SK-N-SH (cell line): ENCODE results near the gene GSG1L. TPM values are rescaled to one million over a fixed set of nuclear protein-coding genes. Genes with fewer than 3 reads are reported as not detected.

Experiments used
- CTCF ChIA-PET: fragments of 300-600, 350-600 bp; formaldehyde crosslinking; extraction: SDS; loops from one replicate; lab custom pipeline; 2021; lab: Yijun Ruan, JAX
- POLR2A ChIA-PET: fragments of 350-600 bp; sonication (Branson Sonifier 250); formaldehyde crosslinking; extraction: SDS; loops from one replicate; lab custom pipeline; 2020; ENCODE audit warnings: antibody characterized with exemption, inconsistent platforms; lab: Yijun Ruan, JAX
- DNase-seq: peaks from one replicate; pipeline ENCODE4 v3.0.0; 2012
- H2AFZ ChIP-seq: fragments of 200-600 bp; sonication (generic); 2 replicates; pipeline ENCODE4 v1.8.1; 2016; ENCODE audit warnings: antibody characterized with exemption, mild to moderate bottlenecking, low read depth
- H3F3A ChIP-seq: fragments of 200-600 bp; sonication (generic); replicated peaks from 2 replicates; pipeline ENCODE3; 2016; ENCODE audit warnings: antibody characterized with exemption, mild to moderate bottlenecking; ENCODE audit not compliant: insufficient read depth
- H3K27ac ChIP-seq, 2 experiments: fragments of 200-500 bp in 1 of 2; fragments of 200-600 bp in 1 of 2; sonication (Bioruptor generic) in 1 of 2; sonication (generic), shearing (Covaris generic) in 1 of 2; 2 replicates each; pipeline versions ENCODE4 v1.5.1 to v1.6.1; 2014 to 2016; ENCODE audit warnings: low read depth in 2 of 2, inconsistent platforms in 1 of 2, low read length in 1 of 2, mild to moderate bottlenecking in 1 of 2, mixed read lengths in 1 of 2
- H3K27me3 ChIP-seq: fragments of 200-600 bp; sonication (generic), shearing (Covaris generic); 2 replicates; pipeline ENCODE4 v1.6.1; 2016; ENCODE audit warnings: mixed run types; ENCODE audit not compliant: insufficient read depth
- H3K36me3 ChIP-seq, 2 experiments: fragments of 200-500 bp in 1 of 2; fragments of 200-600 bp in 1 of 2; sonication (Bioruptor generic) in 1 of 2; sonication (generic) in 1 of 2; replicated peaks in 1 of 2; 2 replicates each; pipeline versions ENCODE3 to v1.5.1; 2014 to 2016; ENCODE audit warnings: low read length in 1 of 2, mild to moderate bottlenecking in 1 of 2; ENCODE audit not compliant: insufficient read depth in 2 of 2, control insufficient read depth in 1 of 2
- H3K4me1 ChIP-seq, 2 experiments: fragments of 200-500 bp in 1 of 2; fragments of 200-600 bp in 1 of 2; sonication (Bioruptor generic) in 1 of 2; sonication (generic), shearing (Covaris generic) in 1 of 2; 2 replicates each; pipeline versions ENCODE4 v1.5.1 to v1.6.1; 2014 to 2016; ENCODE audit warnings: low read depth in 1 of 2, low read length in 1 of 2, mixed run types in 1 of 2; ENCODE audit not compliant: insufficient read depth in 2 of 2, control insufficient read depth in 1 of 2
- H3K4me2 ChIP-seq: fragments of 200-600 bp; sonication (generic), shearing (Covaris generic); 2 replicates; pipeline ENCODE4 v1.6.1; 2017; ENCODE audit warnings: mixed run types
- H3K4me3 ChIP-seq, 2 experiments: fragments of 200-500 bp in 1 of 2; fragments of 200-600 bp in 1 of 2; sonication (Bioruptor generic) in 1 of 2; sonication (generic), shearing (Covaris generic) in 1 of 2; 2 replicates each; pipeline versions ENCODE4 v1.5.1 to v1.8.1; 2014 to 2016; ENCODE audit warnings: low read depth in 2 of 2, inconsistent platforms in 1 of 2, low read length in 1 of 2, mild to moderate bottlenecking in 1 of 2, mixed read lengths in 1 of 2, moderate library complexity in 1 of 2
- H3K79me2 ChIP-seq: fragments of 200-600 bp; sonication (generic); 2 replicates; pipeline ENCODE4 v1.8.1; 2017; ENCODE audit warnings: mild to moderate bottlenecking; ENCODE audit not compliant: insufficient read depth
- H3K9ac ChIP-seq: fragments of 200-600 bp; sonication (generic); 2 replicates; pipeline ENCODE4 v1.6.1; 2017; ENCODE audit warnings: mixed run types
- H3K9me2 ChIP-seq: fragments of 200-600 bp; sonication (generic); 2 replicates; pipeline ENCODE4 v1.6.1; 2017; ENCODE audit warnings: mixed run types
- H3K9me3 ChIP-seq: fragments of 200-600 bp; sonication (generic); 2 replicates; pipeline ENCODE4 v1.6.1; 2017; ENCODE audit warnings: mixed run types, mild to moderate bottlenecking, moderate library complexity
- H4K20me1 ChIP-seq: fragments of 200-600 bp; sonication (generic); 2 replicates; pipeline ENCODE4 v1.6.1; 2017; ENCODE audit warnings: mild to moderate bottlenecking, mixed run types; ENCODE audit not compliant: insufficient read depth
- CHD2 ChIP-seq: fragments of 150-350 bp; IDR thresholded peaks from 2 replicates; pipeline ENCODE4 v1.6.1; 2018; ENCODE audit warnings: low read length; ENCODE audit not compliant: partially characterized antibody
- ELF1 ChIP-seq: IDR thresholded peaks from 2 replicates; pipeline ENCODE4 v1.4.0; 2012
- EZH2phosphoT487 ChIP-seq: fragments of 200-600 bp; sonication (generic); IDR thresholded peaks from 2 replicates; pipeline ENCODE4 v1.6.1; 2017; ENCODE audit warnings: low read depth, mixed run types, mild to moderate bottlenecking, antibody characterized with exemption, moderate library complexity, borderline replicate concordance
- FOSL2 ChIP-seq: IDR thresholded peaks from 2 replicates; pipeline ENCODE4 v1.4.0; 2012; ENCODE audit warnings: low read depth, mild to moderate bottlenecking, moderate library complexity, borderline replicate concordance
- GATA2 ChIP-seq: sonication (generic); formaldehyde crosslinking; IDR thresholded peaks from 2 replicates; pipeline ENCODE4 v1.5.0; 2020; ENCODE audit warnings: mild to moderate bottlenecking, missing genetic modification reagents
- MXI1 ChIP-seq: IDR thresholded peaks from 2 replicates; pipeline ENCODE4 v1.6.1; 2012; ENCODE audit warnings: mild to moderate bottlenecking, low read depth, low read length, improper control_type of control experiment
- POLR2AphosphoS5 ChIP-seq: IDR thresholded peaks from 2 replicates; pipeline ENCODE4 v1.6.1; 2012; ENCODE audit warnings: low read depth, low read length
- RAD21 ChIP-seq: IDR thresholded peaks from 2 replicates; pipeline ENCODE4 v1.6.1; 2012; ENCODE audit warnings: mild to moderate bottlenecking, low read length
- SIN3A ChIP-seq: IDR thresholded peaks from 2 replicates; pipeline ENCODE4 v1.6.1; 2012; ENCODE audit warnings: low read depth, mild to moderate bottlenecking, low read length, moderate library complexity, borderline replicate concordance
- SMC3 ChIP-seq: IDR thresholded peaks from 2 replicates; pipeline ENCODE4 v1.6.1; 2012; ENCODE audit warnings: low read depth, low read length, improper control_type of control experiment
- TCF12 ChIP-seq: IDR thresholded peaks from 2 replicates; pipeline ENCODE4 v1.4.0; 2012
- TEAD4 ChIP-seq: IDR thresholded peaks from 2 replicates; pipeline ENCODE4 v1.4.0; 2012; ENCODE audit warnings: mild to moderate bottlenecking, borderline replicate concordance; ENCODE audit not compliant: insufficient read depth
- USF2 ChIP-seq: fragments of 150-350 bp; IDR thresholded peaks from 2 replicates; pipeline ENCODE4 v1.6.1; 2017; ENCODE audit warnings: antibody characterized with exemption, low read length, low read depth, borderline replicate concordance
- WGBS: methylation state at CpG from one replicate; pipeline ENCODE4 v1.1.6; 2017; ENCODE audit warnings: low lambda C conversion rate; 5-methylcytosine and 5-hydroxymethylcytosine counted together
- polyA plus RNA-seq, 3 experiments: library from polyadenylated mRNA; depleted of rRNA; stranded (reverse); fragments of >200 nt; gene quantifications; 2 replicates each; pipeline ENCODE4 v1.2.3, GENCODE V29; 2012
- TF ChIP-seq, protein P1 (sequence below): IDR thresholded peaks from 2 replicates; pipeline ENCODE4 v1.4.0; 2012; ENCODE audit warnings: low read depth

GSG1L gene
- polyA plus RNA-seq, 1 of the 3 experiments (the other 2 are of a cell fraction), result not detected

- WGBS, result 97% methylated on average over 7 of the region's 8 CpGs
- POLR2A ChIA-PET, result no interaction called here
Observed at GRCh38 chr16:27764869-27765675, 298.4 kb downstream of the GSG1L start.

DNA sequence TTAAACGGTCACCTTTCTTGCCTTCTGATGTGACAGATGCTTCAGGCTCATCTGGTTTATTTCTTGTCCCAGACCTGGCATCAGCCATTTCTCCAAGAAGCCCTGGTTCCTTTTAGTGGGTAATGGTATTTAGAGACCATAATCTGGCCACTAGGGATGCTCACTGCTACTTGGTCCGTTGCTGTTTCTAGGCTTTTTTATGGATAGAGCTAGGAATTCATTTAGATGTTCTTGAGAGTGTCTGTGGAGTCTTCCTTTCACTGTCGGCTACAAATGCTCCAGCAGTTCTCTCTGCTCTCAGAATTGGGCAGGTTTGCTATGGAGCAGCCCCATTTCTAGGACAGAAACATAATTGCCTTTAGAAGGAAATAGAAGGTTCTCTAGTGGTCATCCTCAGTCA lies 299.1 kb downstream of the GSG1L start:
- no peak overlapping the region; a peak in 1 of 4 replicates for H3K4me3 ChIP-seq
- no peak overlapping the region for H2AFZ ChIP-seq
- no peak overlapping the region for H3K4me2 ChIP-seq
- no peak for DNase-seq
- no peaks in the 10 kb centered on the region for H3K9me3 ChIP-seq
- H3K4me1 ChIP-seq, result peaks cover 0 to 20% of the 10 kb centered on the region in 2 experiments; a peak in 1 of 4 replicates
- H3K27me3 ChIP-seq, result no peaks in the 10 kb centered on the region
- no peaks in the 10 kb centered on the region for H4K20me1 ChIP-seq
- ChIA-PET POLR2A (no interaction called here), CTCF (interaction anchor here (0.6 kb wide), 1 partner anchor 190 kb away, joined by 3 read pairs; no protein-coding TSS in a partner anchor)
- no peaks in the 10 kb centered on the region for H3F3A ChIP-seq
- H3K79me2 ChIP-seq, result no peaks in the 10 kb centered on the region
- no peaks in the 10 kb centered on the region for H3K9me2 ChIP-seq
- TF ChIP-seq FOSL2 (no peak), USF2 (no peak), SIN3A (no peak), EZH2phosphoT487 (no peak), CHD2 (no peak), MXI1 (no peak), TCF12 (no peak), TEAD4 (no peak), SMC3 (no peak), GATA2 (CRISPR knock-in tag) (no peak), RAD21 (no peak)
- TF ChIP-seq, protein P1, sequence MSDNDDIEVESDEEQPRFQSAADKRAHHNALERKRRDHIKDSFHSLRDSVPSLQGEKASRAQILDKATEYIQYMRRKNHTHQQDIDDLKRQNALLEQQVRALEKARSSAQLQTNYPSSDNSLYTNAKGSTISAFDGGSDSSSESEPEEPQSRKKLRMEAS, result no peak
- WGBS, result 79% methylated on average over 3 of the region's 3 CpGs
- no peak overlapping the region for H3K27ac ChIP-seq
- H3K36me3 ChIP-seq, result peaks cover 13 to 50% of the 10 kb centered on the region in 2 experiments
- no peak overlapping the region for H3K9ac ChIP-seq

More at GRCh38 chr16:27764869-27765675, 298.4 kb downstream of the GSG1L start:
- CTCF ChIA-PET, result interaction anchor here (0.6 to 2.0 kb wide), 2 partner anchors 15 to 190 kb away, joined by 3 to 11 read pairs; no protein-coding TSS in a partner anchor
- TF ChIP-seq TEAD4, result no peak
- TF ChIP-seq ELF1, result no peak
- TF ChIP-seq USF2, result no peak
- no peak for TF ChIP-seq CHD2
- no peak for TF ChIP-seq POLR2AphosphoS5
- TF ChIP-seq, all 33 proteins: peak for 0
- no peak overlapping the region for H3K4me2 ChIP-seq
- no peak overlapping the region for H3K9ac ChIP-seq
- H3K4me3 ChIP-seq, result no peak overlapping the region
- no peak for DNase-seq
- no peak overlapping the region for H2AFZ ChIP-seq
- no peaks in the 10 kb centered on the region for H3F3A ChIP-seq
- H3K79me2 ChIP-seq, result no peaks in the 10 kb centered on the region
- H3K36me3 ChIP-seq, result peaks cover 13 to 56% of the 10 kb centered on the region in 2 experiments
- no peaks in the 10 kb centered on the region for H3K9me2 ChIP-seq
- H3K27me3 ChIP-seq, result no peaks in the 10 kb centered on the region
- peaks cover 0 to 13% of the 10 kb centered on the region in 2 experiments; a peak in 1 of 4 replicates for H3K4me1 ChIP-seq
- no peaks in the 10 kb centered on the region for H4K20me1 ChIP-seq
- H3K27ac ChIP-seq, result no peak overlapping the region
- H3K9me3 ChIP-seq, result no peaks in the 10 kb centered on the region
